Fibroblast of pulmonary artery (primary cell): Measurements from ENCODE around the gene USP36.

ENCODE experiments used
- DNase-seq: peaks from one replicate; pipeline ENCODE4 v3.0.0-alpha.2; 2010; ENCODE audit warnings: low read depth
- H3K4me3 ChIP-seq: replicated peaks from 2 replicates; pipeline ENCODE4 v1.5.1; 2011; ENCODE audit warnings: low read depth, mild to moderate bottlenecking, control low read depth, low read length, moderate library complexity
- CTCF ChIP-seq: IDR thresholded peaks from 2 replicates; pipeline ENCODE4 v1.5.1; 2011; ENCODE audit warnings: mild to moderate bottlenecking, control low read depth, low read length, inconsistent platforms; ENCODE audit errors: missing control alignments

The USP36 gene

DNA sequence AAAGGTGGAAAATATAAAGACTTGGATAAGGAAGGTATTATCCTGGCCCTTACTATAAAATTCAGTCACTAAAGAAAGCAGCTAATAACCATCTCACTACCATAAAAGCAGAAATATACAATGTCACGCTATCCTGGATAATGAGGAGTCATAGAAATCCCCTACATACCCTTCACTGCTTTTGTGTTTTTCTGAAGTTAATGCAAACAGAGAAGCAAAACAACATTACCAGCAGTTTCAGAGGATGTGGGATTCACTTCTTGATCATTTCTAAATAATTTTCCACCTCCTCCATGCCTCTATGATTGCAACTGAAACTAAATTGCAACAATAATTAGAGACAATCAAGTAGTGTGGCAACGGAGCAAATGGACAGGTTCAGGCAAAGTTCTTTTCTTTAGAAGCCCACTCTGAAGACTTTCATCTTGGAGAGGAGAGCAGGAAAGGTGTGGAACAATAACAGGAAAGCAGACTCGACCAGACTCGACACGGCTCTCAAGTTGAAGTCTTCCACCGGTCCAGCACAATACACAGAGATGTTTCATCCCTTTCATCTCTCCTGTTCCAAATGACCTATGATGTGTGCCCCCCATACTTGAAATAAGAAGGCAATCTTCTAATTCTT is 68.7 kb downstream of the USP36 start:
- DNase-seq = no peak
- H3K4me3 ChIP-seq = no peak overlapping the region
- TF ChIP-seq CTCF = no peak

DNA sequence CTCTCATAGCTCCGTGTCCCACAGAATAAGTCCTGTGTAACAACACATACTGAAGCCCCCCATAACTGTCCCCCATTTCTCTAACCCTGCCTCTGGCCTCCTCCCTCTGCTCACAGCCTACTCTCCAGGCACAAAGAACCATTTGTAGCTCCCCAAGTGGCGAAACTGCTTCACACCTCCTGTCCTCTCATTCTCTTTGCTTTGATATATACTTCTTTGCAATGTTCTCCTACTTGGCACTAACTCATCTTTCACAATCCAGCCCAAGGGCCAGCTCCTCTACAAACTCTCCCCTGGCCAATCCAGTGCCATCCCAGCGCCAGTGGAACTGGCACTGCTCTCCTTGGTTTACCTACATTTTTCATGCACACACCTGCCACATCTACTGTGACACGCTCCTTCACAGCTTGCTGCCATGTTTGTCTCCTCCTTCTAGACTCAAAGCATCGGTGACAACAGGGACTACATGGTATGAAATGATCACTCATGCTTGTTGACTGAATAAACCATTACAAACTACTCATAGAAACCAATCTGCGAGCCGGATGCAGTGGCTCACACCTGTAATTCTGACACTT is 71.3 kb downstream of the USP36 start:
- H3K4me3 ChIP-seq = no peak overlapping the region
- no peak for DNase-seq

DNA sequence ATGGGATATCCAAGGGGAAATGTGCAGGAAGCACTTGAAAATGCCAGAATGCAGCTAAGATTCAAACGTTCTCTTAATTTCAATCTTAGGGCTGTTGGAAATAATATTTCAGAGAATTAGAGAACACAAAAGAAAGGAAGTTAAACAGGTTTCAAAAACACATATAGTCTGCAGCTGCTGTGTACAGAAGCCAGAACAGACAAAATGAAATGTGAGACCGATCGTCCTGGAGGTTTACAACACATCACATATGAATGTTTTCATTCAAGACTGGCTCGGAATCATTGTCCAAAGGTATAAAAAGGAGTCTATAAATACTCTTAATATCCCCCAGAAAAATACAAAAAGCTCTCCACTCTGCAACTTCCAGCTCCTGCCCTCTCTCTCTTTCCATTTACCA is 72.8 kb downstream of the USP36 start:
- H3K4me3 ChIP-seq = no peak overlapping the region
- no peak for TF ChIP-seq CTCF
- DNase-seq = no peak

More for the DNA sequence above, 71.3 kb downstream of the USP36 start:
- TF ChIP-seq CTCF = no peak

DNA sequence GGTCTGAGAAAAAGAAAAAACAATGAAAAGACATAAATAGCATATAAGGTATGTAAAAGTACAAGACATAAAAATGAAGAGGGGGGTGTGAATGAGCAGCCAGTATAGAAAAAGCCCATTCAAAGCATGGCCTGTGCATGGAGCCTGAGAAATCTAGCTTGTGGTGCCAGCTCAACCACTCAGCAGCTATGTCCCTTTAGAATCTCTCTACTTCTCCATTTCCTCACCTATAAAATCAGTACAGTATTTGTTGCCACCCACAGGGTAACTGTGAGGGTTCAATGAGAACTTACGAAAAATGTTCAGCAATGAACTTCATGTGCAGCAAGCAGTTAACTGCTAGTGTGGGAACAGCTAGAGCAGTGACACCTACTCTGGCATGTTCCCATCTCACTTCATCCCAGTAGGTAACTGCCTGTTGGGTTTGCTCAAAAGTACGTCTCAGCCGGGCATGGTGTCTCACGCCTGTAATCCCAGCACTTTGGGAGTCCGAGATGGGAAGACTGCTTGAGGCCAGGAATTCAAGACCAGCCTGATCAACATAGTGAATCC is 73.8 kb downstream of the USP36 start:
- no peak overlapping the region for H3K4me3 ChIP-seq

GRCh38 chr17:78766225-78766624 is 74.4 kb downstream of the USP36 start:
- DNase-seq = no peak
- H3K4me3 ChIP-seq = no peak overlapping the region
- TF ChIP-seq CTCF = no peak

More for the DNA sequence above, 73.8 kb downstream of the USP36 start:
- no peak for DNase-seq
- TF ChIP-seq CTCF = no peak

GRCh38 chr17:78765821-78766220 is 74.8 kb downstream of the USP36 start:
- no peak for DNase-seq
- TF ChIP-seq CTCF = no peak
- no peak overlapping the region for H3K4me3 ChIP-seq

DNA sequence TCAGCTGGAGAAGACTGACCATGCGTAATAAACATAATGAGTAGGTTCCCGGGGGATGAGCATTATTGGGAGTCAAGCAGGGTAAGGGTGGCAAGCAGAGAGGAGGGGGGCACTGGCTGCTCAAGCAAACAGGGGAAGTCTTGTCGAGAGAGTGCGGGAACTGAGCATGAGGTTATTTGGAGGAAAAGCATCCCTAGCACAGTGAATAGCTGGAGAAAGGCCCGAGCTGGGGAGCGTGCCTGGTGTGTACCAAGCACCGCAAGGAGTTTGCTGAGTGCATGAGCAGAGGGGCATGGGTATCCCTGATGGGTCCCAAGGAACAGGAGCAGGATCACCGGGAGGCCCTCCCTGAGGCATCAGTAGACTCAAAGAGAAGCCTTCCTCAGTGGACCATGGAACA is 75.7 kb downstream of the USP36 start:
- no peak overlapping the region for H3K4me3 ChIP-seq
- no peak for DNase-seq
- no peak for TF ChIP-seq CTCF
